DND-41 (cell line): ENCODE data around the gene MYO1C.

Experiments used
- CTCF ChIP-seq: IDR thresholded peaks from 2 replicates; pipeline ENCODE4 v1.5.1; 2012; ENCODE audit warnings: borderline replicate concordance, low read length, moderate library complexity, mild to moderate bottlenecking; ENCODE audit not compliant: poor library complexity, severe bottlenecking; ENCODE audit errors: extremely low read depth
- EZH2 ChIP-seq: IDR thresholded peaks from 3 replicates; pipeline ENCODE4 v1.6.1; 2012; ENCODE audit warnings: borderline replicate concordance, low read depth, mild to moderate bottlenecking, moderate library complexity, low read length, inconsistent platforms; ENCODE audit not compliant: severe bottlenecking

DNA sequence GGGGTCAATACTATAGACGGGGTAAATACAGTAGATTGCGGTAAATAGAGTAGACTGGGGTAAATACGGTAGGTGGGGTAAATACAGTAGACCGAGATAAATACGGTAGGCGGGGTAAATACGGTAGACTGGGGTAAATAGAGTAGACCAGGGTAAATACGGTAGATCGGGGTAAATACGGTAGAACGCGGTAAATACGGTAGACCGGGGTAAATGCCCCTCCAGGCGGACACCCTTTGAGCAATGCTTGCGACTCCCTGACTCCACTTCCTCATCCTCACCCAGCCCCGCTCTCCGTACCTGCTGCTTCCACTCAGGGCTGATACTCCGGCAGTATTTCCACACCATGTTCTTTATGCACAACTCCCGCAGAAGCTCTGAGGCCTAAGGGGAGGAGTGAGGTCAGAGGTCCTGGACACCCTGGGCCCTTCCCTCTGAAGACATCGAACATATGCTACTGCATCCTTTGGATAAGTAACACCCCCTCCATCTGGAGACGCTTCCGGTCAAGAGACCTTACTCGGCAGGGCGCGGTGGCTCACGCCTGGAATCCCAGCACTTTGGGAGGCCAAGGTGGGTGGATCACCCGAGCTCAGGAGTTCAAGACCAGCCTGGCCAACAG, 23.1 kb downstream of the MYO1C start:
- TF ChIP-seq CTCF (no peak), EZH2 (no peak)
